GM12878 (cell line): ENCODE data around the gene SOX14. TPM values are rescaled to one million over a fixed set of nuclear protein-coding genes. Genes with fewer than 3 reads are reported as not detected.
A peak's percentile ranks its signal among the peaks of the same experiment; 100 is the strongest.

Experiments used
- ATAC-seq: fragments of 200-7000 bp; cut with Tn5 transposase; 3 replicates; pipeline ENCODE4 v1.9.1; 2020; ENCODE audit warnings: mild to moderate bottlenecking, moderate library complexity
- BruUV-seq: library from RNA; stranded (reverse); fragments of 400-500 nt; replicated peaks from 2 replicates; lab custom pipeline; 2021; lab: Mats Ljungman, UMichigan
- CTCF ChIA-PET: fragments of 300-600 bp; sonication (Branson Sonifier 250); formaldehyde crosslinking; extraction: SDS; loops from one replicate; lab custom pipeline; 2021; ENCODE audit warnings: inconsistent platforms; lab: Yijun Ruan, JAX
- POLR2A ChIA-PET: fragments of 350-600 bp; formaldehyde crosslinking; extraction: SDS; loops from one replicate; lab custom pipeline; 2021; ENCODE audit warnings: inconsistent platforms; lab: Charles Lee
- RAD21 ChIA-PET: fragments of 300-600 bp; sonication (Branson Sonifier 250); formaldehyde crosslinking; loops from one replicate; lab custom pipeline; 2023; ENCODE audit warnings: antibody characterized with exemption; ENCODE audit not compliant: unreplicated experiment; lab: Charles Lee
- SMC1A ChIA-PET: fragments of 300-600 bp; sonication (Branson Sonifier 250); formaldehyde crosslinking; loops from one replicate; lab custom pipeline; 2023; ENCODE audit not compliant: unreplicated experiment, uncharacterized antibody; lab: Charles Lee
- DNase-seq: peaks from one replicate; pipeline ENCODE4 v3.0.0-alpha.2; 2011; ENCODE audit warnings: low read depth, low spot score
- FAIRE-seq: peaks from 3 replicates; lab custom pipeline; 2011; peaks lifted over from hg19 to GRCh38; lab: Jason Lieb, UNC
- H2AFZ ChIP-seq: 2 replicates; pipeline ENCODE4 v1.6.0; 2011; ENCODE audit warnings: low read depth, low read length, control low read depth; ENCODE audit not compliant: control insufficient read depth
- H3K27ac ChIP-seq: 2 replicates; pipeline ENCODE4 v1.5.1; 2011; ENCODE audit warnings: control low read depth; ENCODE audit not compliant: control insufficient read depth, insufficient read depth
- H3K27me3 ChIP-seq, 2 experiments: replicated peaks in 1 of 2; 2 replicates each; pipeline versions ENCODE4 v1.6.0 to v1.6.1; 2011; ENCODE audit warnings: low read length in 1 of 2; ENCODE audit not compliant: control insufficient read depth in 2 of 2, insufficient read depth in 2 of 2
- H3K36me3 ChIP-seq, 2 experiments: 2 replicates each; pipeline ENCODE4 v1.5.1; 2011; ENCODE audit warnings: low read length in 1 of 2; ENCODE audit not compliant: control insufficient read depth in 2 of 2, insufficient read depth in 2 of 2
- H3K4me1 ChIP-seq: 2 replicates; pipeline ENCODE4 v1.6.1; 2011; ENCODE audit warnings: mild to moderate bottlenecking, low read length, moderate library complexity, mixed read lengths; ENCODE audit not compliant: control insufficient read depth, insufficient read depth
- H3K4me2 ChIP-seq: 2 replicates; pipeline ENCODE4 v1.6.0; 2011; ENCODE audit warnings: control low read depth; ENCODE audit not compliant: control insufficient read depth, insufficient read depth
- H3K4me3 ChIP-seq: fragments of 200-600 bp; sonication (generic); 2 replicates; pipeline ENCODE4 v1.5.1; 2016
- H3K79me2 ChIP-seq: 2 replicates; pipeline ENCODE4 v1.6.0; 2011; ENCODE audit warnings: low read length; ENCODE audit not compliant: control insufficient read depth, insufficient read depth
- H3K9ac ChIP-seq: 2 replicates; pipeline ENCODE4 v1.8.0; 2011; ENCODE audit warnings: low read length, control low read depth, mixed read lengths; ENCODE audit not compliant: control insufficient read depth, insufficient read depth
- H3K9me3 ChIP-seq: replicated peaks from 3 replicates; pipeline ENCODE4 v1.5.1; 2011; ENCODE audit warnings: mild to moderate bottlenecking, low read length; ENCODE audit not compliant: control insufficient read depth, insufficient read depth
- H4K20me1 ChIP-seq: 2 replicates; pipeline ENCODE4 v1.6.0; 2011; ENCODE audit not compliant: control insufficient read depth, insufficient read depth
- EZH2 ChIP-seq: IDR thresholded peaks from 2 replicates; pipeline ENCODE4 v1.6.1; 2012; ENCODE audit warnings: low read depth, mild to moderate bottlenecking, control low read depth, inconsistent platforms, low read length, borderline replicate concordance; ENCODE audit not compliant: control insufficient read depth
- PRDM15 ChIP-seq: fragments of 450-650 bp; formaldehyde crosslinking; IDR thresholded peaks from 2 replicates; pipeline ENCODE4 v1.4.0; 2020; ENCODE audit warnings: mild to moderate bottlenecking, moderate library complexity
- WGBS: methylation state at CpG from one replicate; pipeline ENCODE4 v1.1.6; 2016; ENCODE audit warnings: low lambda C conversion rate; ENCODE audit not compliant: insufficient replicate concordance, insufficient coverage; ENCODE audit errors: missing lambda C conversion rate; 5-methylcytosine and 5-hydroxymethylcytosine counted together
- in situ Hi-C: fragments of 300-500 bp; cut with MboI; formaldehyde crosslinking; loops from 9 replicates; pipeline ENCODE4 v1.14.3; 2018; ENCODE audit warnings: mixed read lengths
- intact Hi-C: fragments of 100-400 bp; cut with micrococcal nuclease; formaldehyde crosslinking; loops from one replicate; pipeline ENCODE4 v1.14.2; 2022; ENCODE audit not compliant: unreplicated experiment
- polyA plus RNA-seq, 11 experiments: library from polyadenylated mRNA; depleted of rRNA in 4 of 11; unstranded in 6 of 11; stranded (reverse) in 5 of 11; fragments of >200 nt; fragmentation: Nextera tagmentation in 4 of 11; fragmentation: Illumina TruSeq in 1 of 11; extraction: Ambion mirVana in 4 of 11; extraction: Trizol in 1 of 11; gene quantifications; 1 replicate in 1 of 11; 2 replicates in 10 of 11; pipeline versions ENCODE4 v1.2.1 to v1.2.3, GENCODE V29; 2011 to 2016; ENCODE audit warnings: inconsistent platforms in 2 of 11, missing spikeins in 2 of 11, low read depth in 1 of 11
- total RNA-seq, 4 experiments: library from RNA; depleted of rRNA in 3 of 4; stranded (reverse); fragments of >200 nt in 3 of 4; fragmentation: Illumina TruSeq in 1 of 4; extraction: Trizol in 1 of 4; gene quantifications; 2 replicates each; pipeline versions ENCODE4 v1.2.1 to v1.2.3, GENCODE V29; 2013 to 2021

SOX14 gene
- total and polyA plus RNA-seq, 10 of the 15 experiments (the other 5 are each of a cell fraction or from before 2014, with no cell fraction given), result 0.11 TPM; not detected in 9

- no peaks in the 10 kb centered on the region for H3K79me2 ChIP-seq
- peaks cover 16 to 57% of the 10 kb centered on the region in 2 experiments for H3K27me3 ChIP-seq
- H3K36me3 ChIP-seq, result no peaks in the 10 kb centered on the region
- no peak overlapping the region for H3K27ac ChIP-seq
- ChIA-PET POLR2A (no interaction called here), SMC1A (no interaction called here), CTCF (no interaction called here), RAD21 (no interaction called here)
- H3K9me3 ChIP-seq, result no peaks in the 10 kb centered on the region; the same call in 2 of the 3 replicates
- no peaks in the 10 kb centered on the region for H4K20me1 ChIP-seq
- H2AFZ ChIP-seq, result no peak overlapping the region
- FAIRE-seq (no peak), DNase-seq (no peak), ATAC-seq (no peak)
- WGBS, result 13% methylated on average over 36 of the region's 45 CpGs
- TF ChIP-seq PRDM15 (CRISPR knock-in tag) (no peak), EZH2 (0 out of 2 replicates have a peak, but pooled peaks have one; percentile 70)
- intact Hi-C loops, result no loop called here
- in situ Hi-C loops, result loop anchor here (25.0 kb wide), 1 partner anchor 1166 kb away; the partner anchor contains the start of genes FOXL2 and FOXL2NB
- no peaks in the 10 kb centered on the region for H3K4me1 ChIP-seq
- H3K4me2 ChIP-seq, result no peak overlapping the region
- H3K4me3 ChIP-seq, result no peak overlapping the region
- no TSS peak for BruUV-seq
- H3K9ac ChIP-seq, result no peak overlapping the region
Measured at GRCh38 chr3:137770835-137771399, 6.8 kb downstream of the SOX14 start.
